Thyroid gland (tissue), 4 donors: ENCODE measurements around the gene FOXL3.

Source experiments
- CTCF ChIP-seq, 6 experiments: fragments of 200-600 bp in 3 of 6; fragments of 450-650 bp in 3 of 6; sonication (generic) in 3 of 6; IDR thresholded peaks; one replicate each; pipeline ENCODE4 v1.5.1; 2016 to 2019; ENCODE audit warnings: antibody characterized with exemption in 6 of 6, mild to moderate bottlenecking in 2 of 6, inconsistent platforms in 1 of 6, moderate library complexity in 1 of 6
- POLR2A ChIP-seq, 2 donors: fragments of 450-650 bp; IDR thresholded peaks; one replicate each; pipeline ENCODE4 v1.6.1; 2017; ENCODE audit warnings: antibody characterized with exemption in 2 of 2, mild to moderate bottlenecking in 2 of 2, moderate library complexity in 1 of 2

DNA sequence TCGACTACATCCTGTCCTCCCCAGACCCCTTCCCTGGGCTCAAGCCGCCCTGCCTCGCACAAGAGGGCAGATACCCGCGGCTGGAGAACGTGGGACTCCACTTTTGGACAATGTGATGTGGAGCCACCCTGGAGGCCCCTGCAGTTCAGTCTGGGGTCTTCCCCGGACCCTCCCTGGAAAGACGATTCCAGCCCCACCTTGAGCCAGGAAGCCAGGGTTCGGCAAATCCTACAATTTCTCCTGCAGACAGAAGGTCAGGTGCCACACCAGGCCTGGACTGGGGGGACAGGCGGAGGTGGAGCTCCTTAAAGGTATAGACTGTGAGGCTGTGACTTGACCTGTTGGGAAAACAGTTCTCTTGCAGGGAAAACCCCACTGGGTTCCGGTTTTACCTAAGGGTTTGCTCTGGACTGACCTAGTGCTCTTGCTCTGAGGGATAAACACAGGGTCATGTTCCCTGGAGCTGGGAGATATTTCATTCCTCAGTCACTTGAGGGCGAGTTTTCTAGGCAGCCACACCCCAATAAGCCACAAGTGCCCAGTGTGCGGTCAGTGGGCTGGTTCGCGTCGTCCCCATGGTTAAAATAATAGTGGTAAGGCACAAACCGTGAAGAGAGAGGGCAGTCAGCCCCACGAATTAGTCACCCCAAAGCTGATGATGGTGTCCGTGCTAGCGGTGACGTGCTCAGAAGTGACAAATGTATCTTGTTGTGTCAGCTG, 1.6 kb downstream of the FOXL3 start:
- TF ChIP-seq CTCF (IDR thresholded peaks at IDR 0.05) (no peak), POLR2A (IDR thresholded peaks at IDR 0.05) (no peak)
